Left cardiac atrium (tissue), 4 donors: ENCODE data around the gene RAB34. TPM values are rescaled to one million over a fixed set of nuclear protein-coding genes. Genes with fewer than 3 reads are reported as not detected.
A peak's percentile ranks its signal among the peaks of the same experiment; 100 is the strongest.

Experiments used
- ATAC-seq, 2 donors: fragments of 200-7000 bp; cut with Tn5 transposase; one replicate each; pipeline ENCODE4 v1.9.1; 2020; ENCODE audit warnings: mild to moderate bottlenecking in 2 of 2, moderate library complexity in 2 of 2
- DNase-seq: peaks from one replicate; pipeline ENCODE4 v3.0.0-alpha.2; 2020
- intact Hi-C, 2 donors: fragments of 100-400 bp; cut with DNase I; formaldehyde crosslinking; loops; one replicate each; pipeline versions ENCODE4 v1.14.1 to v1.15.1; 2022 to 2023
- total RNA-seq, 2 donors: library from RNA; stranded (reverse); fragmentation: NEBNext Ultra II Directional; extraction: Animal tissue kit (Norgen Biotek cat#: 25700); gene quantifications; one replicate each; pipeline ENCODE4 v1.2.1, GENCODE V29; 2021
- donor health status: DM: no; HTN: yes; CAD: no.
- donor health status: DM: no; HTN: yes; CAD: no; lungs with severe emphysema.
- donor health status: DM: yes; HTN: yes; CAD: no.
- donor health status: Dilated cardiomyopathy.

RAB34 gene
- total RNA-seq, 2 donors from 2014 or later = 37.2 to 53.8 TPM

- no peak for DNase-seq
- intact Hi-C loops = no loop called here
These were observed 14.0 kb downstream of the RAB34 start for GRCh38 chr17:28703552-28704218.

GRCh38 chr17:28702752-28703150 lies 14.9 kb downstream of the RAB34 start:
- intact Hi-C loops = no loop called here
- no peak for DNase-seq
- ATAC-seq = no peak

More at GRCh38 chr17:28703552-28704218, 14.0 kb downstream of the RAB34 start:
- ATAC-seq = no peak

GRCh38 chr17:28702026-28702751 lies 15.5 kb downstream of the RAB34 start:
- no peak for ATAC-seq
- DNase-seq = no peak
- intact Hi-C loops = no loop called here

GRCh38 chr17:28700830-28701492 lies 16.7 kb downstream of the RAB34 start:
- ATAC-seq = no peak
- intact Hi-C loops = no loop called here
- no peak for DNase-seq

DNA sequence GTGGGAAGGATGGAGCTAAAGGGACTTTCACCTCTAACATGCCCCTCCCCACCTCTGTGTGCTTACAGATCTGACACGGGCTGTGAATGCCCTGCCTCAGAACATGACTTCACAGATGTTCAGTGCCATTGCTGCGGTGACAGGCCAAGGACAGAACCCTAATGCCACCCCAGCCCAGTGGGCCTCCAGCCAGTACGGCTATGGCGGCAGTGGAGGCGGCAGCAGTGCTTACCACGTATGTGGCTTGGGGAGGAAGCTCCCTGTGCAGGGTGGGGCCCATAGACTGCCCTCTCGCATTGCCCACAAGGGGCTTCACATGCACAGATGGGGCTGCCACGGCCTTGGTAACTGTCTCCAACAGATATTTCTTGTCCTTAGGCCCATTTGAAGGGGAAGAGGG lies 17.4 kb downstream of the RAB34 start:
- ATAC-seq (no peak), DNase-seq (no peak)
- intact Hi-C loops = no loop called here

- ATAC-seq (no peak), DNase-seq (no peak)
- intact Hi-C loops = no loop called here
These were observed 19.3 kb downstream of the RAB34 start for GRCh38 chr17:28698253-28698941.

DNA sequence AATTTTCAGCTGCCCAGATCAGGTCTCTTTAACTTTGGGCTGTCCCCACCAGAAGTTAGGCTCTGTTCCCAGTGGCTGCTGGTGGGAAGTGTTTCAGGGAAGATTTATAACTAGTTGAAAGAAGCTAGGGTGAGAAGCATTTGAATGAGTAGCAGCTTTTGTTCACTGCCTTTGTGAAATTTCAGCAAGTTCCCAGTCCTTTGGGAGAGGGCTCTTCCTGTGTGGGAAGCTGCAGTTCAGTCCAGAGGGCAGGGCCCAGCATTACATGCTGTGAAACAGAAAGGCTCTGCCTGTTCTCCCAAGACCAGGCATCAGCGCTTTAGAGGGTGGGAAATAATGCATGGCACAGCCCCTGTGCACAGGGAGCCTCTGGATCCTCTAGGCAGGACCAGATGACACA lies 23.8 kb downstream of the RAB34 start:
- intact Hi-C loops = no loop called here
- ATAC-seq (no peak), DNase-seq (no peak)

- intact Hi-C loops = no loop called here
- DNase-seq = no peak
- no peak for ATAC-seq
These were observed 28.7 kb downstream of the RAB34 start for GRCh38 chr17:28689011-28689410.

DNA sequence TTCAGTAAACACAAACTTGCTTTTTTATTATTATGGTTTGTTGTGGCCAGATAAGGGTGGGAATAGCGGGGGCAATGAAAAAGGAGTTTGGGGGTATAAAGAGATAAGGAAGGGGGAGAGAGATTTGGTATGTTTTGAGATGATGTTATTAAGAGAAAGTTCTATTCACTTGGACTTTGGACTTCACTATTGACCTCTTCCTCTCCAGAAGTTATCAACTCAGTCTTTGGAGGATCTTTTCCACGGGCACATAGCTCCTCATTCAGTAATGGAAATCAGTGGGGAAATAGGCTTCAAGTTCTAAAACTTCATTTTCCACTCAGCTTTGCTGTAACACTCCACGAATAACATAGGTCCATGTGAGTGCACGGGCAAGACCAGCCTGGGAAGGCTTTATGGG lies 29.2 kb downstream of the RAB34 start:
- ATAC-seq = no peak
- intact Hi-C loops = no loop called here
- DNase-seq = no peak

DNA sequence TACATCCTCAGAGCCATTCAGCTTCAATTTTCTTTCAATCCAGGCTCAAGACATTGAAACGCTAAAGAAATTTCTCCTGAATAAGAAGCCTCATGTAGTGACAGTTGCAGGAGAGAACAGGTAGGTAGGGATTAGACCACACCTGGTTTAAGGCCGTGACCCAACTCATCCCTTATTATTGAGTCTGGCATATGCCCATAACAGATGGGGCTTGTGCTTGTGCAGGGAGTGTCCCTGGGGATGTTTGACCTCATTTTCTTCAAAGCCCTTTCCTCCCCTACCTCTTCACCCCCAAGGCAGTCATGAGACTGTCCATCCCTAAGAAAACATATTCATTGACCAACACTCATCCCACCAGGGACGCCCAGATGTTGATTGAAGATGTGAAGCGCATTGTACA lies 31.4 kb downstream of the RAB34 start:
- intact Hi-C loops = no loop called here
- DNase-seq = no peak
- no peak for ATAC-seq

DNA sequence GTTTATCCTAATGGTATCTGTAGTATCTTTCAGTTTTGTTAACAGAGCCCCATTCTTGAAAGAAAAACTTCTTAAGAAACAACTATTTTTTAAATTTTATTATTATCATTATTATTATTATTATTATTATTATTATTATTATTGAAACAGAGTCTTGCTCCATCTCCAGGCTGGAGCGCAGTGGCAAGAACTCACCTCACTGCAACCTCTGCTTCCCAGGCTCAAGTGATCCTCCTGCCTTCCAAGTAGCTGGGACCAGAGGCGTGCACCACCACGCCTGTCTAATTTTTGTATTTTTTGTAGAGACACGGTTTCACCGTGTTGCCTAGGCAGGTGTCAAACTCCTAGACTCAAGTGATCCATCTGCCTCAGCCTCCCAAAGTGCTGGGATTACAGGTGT lies 32.3 kb downstream of the RAB34 start:
- DNase-seq (no peak), ATAC-seq (no peak)
- intact Hi-C loops = no loop called here

DNA sequence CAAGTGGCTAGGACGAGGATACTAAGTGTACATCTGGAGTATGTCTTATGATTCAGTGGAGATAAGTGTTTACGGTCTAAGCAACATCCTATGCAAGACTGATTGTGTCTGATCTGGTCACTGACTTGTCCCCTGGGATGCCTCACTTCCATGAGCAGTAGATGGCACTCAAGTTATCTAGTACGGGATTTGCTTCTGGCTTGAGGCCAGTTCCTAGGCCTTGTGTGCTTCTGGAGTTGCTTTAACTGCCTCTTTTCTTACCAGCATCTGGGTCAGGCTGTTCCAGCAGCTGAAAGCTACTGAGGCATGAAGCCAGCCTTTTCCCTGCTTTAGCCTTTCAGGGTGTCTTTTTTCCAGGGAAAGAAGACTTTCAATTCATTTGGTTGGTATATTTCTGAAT lies 32.7 kb downstream of the RAB34 start:
- ATAC-seq = peak; percentile 55 to 74
- intact Hi-C loops = no loop called here

DNA sequence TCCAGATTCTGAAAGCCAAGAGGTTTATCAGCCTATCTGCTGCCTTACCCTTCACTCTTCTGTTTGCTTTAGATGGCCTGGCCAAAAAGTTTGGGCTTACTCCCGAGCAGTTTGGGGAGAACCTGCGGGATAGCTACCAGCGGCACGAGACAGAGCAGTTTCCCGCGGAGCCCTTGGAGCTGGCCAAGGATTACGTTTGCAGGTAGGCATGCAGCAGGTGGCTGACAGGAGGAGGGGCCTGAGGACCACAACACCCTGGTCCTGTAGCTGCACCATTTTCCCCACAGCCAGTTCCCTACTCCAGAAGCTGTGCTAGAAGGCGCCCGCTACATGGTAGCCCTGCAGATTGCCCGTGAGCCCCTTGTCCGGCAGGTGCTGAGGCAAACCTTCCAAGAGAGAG lies 35.0 kb downstream of the RAB34 start:
- no peak for ATAC-seq
- no peak for DNase-seq
- intact Hi-C loops = no loop called here

More for the DNA sequence above, 32.7 kb downstream of the RAB34 start:
- peak; percentile 34 for DNase-seq

DNA sequence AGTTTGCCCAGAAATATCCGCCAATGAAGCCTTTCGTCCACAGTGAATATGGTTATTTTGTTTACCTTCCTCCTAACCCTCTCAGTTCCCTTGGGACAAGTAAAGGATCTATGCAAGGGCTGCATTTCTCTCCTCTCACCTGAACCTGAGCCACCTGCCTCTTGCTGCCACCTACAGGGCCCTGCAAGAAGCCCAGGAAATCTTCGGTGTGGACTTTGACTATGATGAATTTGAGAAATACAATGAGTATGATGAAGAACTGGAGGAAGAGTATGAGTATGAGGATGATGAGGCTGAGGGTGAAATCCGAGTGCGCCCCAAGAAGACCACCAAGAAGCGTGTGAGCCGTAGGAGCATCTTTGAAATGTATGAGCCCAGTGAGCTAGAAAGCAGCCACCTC lies 41.7 kb downstream of the RAB34 start:
- ATAC-seq = no peak
- no peak for DNase-seq
- intact Hi-C loops = no loop called here

GRCh38 chr17:28675490-28675889 lies 42.2 kb downstream of the RAB34 start:
- DNase-seq (no peak), ATAC-seq (no peak)
- intact Hi-C loops = no loop called here

DNA sequence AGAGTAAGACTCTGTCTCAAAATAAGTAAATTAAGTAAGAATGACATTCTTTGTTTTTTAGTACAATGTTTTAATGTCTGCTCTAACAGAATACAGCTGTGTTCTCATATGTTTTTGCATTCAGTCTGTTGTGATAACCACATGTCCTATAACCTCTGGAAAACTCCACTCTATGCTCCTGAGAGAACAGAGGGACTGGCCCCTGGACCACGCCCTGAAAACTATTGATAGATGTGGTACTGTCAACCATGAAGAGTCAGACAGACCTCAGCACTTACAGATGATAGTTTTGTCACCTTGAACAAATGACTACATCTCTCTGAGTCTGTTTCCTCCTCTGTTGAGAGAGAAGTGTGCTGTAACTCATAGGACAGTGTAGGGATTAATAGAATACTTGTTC lies 47.8 kb downstream of the RAB34 start:
- ATAC-seq = no peak
- DNase-seq = no peak
- intact Hi-C loops = no loop called here

- intact Hi-C loops = no loop called here
- DNase-seq = no peak
- no peak for ATAC-seq
These were observed 49.8 kb downstream of the RAB34 start for GRCh38 chr17:28667870-28668269.

DNA sequence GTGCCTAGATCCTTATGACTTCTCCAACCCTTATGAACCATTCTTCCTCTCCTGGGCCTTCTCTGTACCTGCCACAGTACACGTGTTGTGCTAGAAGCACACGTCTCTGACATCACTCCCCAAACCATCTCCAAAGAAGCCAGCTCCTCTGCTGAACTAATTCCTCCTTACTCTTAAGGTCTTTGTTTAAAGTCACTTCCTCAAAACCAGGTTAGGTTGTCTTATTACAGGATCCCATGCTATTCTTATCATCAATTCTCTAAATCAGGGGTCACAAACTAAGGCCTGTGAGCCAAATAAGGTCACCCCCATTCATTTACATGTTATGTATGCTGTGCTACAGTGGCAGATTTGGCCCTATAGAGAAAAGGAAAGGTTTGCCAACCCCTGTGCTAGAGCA lies 51.7 kb downstream of the RAB34 start:
- DNase-seq (no peak), ATAC-seq (no peak)
- intact Hi-C loops = no loop called here
